Fibroblast of mammary gland (primary cell): ENCODE results near the gene UQCRFS1.
"Not testable (repeated sequence)": the region's sequence is repeated elsewhere in the genome, so short reads cannot be mapped to it uniquely, and the experiment has no call there.

Experiments used
- DNase-seq: peaks from one replicate; pipeline ENCODE4 v3.0.0-alpha.2; 2010; ENCODE audit warnings: low read depth
- H3K4me3 ChIP-seq: 2 replicates; pipeline ENCODE4 v1.5.1; 2011; ENCODE audit warnings: low read depth, mild to moderate bottlenecking, low read length, moderate library complexity; ENCODE audit not compliant: control insufficient read depth
- TF ChIP-seq, protein P1 (sequence below): conservative IDR thresholded peaks from 2 replicates; pipeline ENCODE4 v1.5.1; 2011; ENCODE audit warnings: low read depth, low read length, inconsistent platforms; ENCODE audit not compliant: control insufficient read depth, insufficient read depth

UQCRFS1 gene

DNA sequence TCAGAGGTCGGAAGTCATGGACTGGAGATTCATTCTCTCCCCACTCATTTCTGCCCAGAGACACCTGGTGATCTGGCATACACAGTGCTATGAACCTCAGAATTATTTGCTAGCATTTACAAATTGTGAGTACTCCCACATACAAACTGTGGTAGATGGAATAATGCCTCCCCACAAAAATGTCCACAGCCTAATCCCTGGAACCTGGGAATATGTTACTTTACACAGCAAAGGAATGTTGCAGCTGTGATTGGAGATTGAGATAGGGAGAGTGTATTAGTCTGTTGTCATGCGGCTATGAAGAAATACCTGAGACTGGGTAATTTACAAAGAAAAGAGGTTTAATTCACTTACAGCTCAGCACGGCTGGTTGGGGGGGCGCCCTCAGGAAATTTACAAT is 3.1 kb upstream of the UQCRFS1 start:
- H3K4me3 ChIP-seq: no peak overlapping the region
- TF ChIP-seq, protein P1, sequence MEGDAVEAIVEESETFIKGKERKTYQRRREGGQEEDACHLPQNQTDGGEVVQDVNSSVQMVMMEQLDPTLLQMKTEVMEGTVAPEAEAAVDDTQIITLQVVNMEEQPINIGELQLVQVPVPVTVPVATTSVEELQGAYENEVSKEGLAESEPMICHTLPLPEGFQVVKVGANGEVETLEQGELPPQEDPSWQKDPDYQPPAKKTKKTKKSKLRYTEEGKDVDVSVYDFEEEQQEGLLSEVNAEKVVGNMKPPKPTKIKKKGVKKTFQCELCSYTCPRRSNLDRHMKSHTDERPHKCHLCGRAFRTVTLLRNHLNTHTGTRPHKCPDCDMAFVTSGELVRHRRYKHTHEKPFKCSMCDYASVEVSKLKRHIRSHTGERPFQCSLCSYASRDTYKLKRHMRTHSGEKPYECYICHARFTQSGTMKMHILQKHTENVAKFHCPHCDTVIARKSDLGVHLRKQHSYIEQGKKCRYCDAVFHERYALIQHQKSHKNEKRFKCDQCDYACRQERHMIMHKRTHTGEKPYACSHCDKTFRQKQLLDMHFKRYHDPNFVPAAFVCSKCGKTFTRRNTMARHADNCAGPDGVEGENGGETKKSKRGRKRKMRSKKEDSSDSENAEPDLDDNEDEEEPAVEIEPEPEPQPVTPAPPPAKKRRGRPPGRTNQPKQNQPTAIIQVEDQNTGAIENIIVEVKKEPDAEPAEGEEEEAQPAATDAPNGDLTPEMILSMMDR: no peak
- no peak for DNase-seq

DNA sequence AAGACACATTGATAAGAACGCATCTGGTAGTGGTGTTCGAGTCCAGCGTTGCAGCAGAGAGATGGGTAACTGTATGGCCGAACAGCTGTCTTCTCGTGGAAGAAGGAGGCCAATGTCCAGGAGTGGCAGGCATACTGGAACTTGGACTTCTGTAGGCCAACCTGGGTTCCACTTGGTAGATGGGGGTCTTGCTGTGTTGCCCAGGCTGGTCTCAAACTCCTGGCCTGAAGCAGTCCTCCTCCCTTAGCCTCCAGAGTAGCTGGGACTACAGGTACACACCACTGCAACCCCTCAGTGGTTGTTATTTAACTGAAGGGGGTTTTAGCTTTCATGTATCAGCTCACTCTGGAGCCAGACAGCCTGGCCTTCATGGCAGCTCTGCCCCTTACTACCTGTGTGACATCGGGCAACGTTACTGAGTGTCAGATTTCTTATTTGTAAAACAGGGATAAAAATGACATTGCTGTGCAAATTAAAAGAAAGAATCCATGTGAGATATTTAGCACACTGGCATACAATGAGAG is 2.4 kb upstream of the UQCRFS1 start:
- DNase-seq: no peak
- H3K4me3 ChIP-seq: no peak overlapping the region
- TF ChIP-seq, protein P1: no peak

GRCh38 chr19:29214411-29214810 is 1.5 kb upstream of the UQCRFS1 start:
- TF ChIP-seq, protein P1: no peak
- no peak for DNase-seq
- H3K4me3 ChIP-seq: no peak overlapping the region

DNA sequence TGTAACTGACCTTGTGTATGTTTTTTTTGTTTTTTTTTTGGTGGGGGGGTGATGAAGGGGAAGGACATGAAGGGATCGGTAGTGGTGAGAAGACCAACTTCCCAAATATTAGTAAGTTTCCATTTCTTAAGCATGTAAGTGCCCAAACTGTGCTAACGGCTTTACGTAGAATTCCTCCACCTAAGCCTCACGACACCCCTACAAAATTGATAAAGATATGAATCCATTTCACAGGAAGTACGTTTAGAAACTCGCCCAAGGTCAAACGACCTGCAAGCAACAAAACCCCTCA is 649 bp downstream of the UQCRFS1 start:
- peak overlapping the region; percentile 88 for H3K4me3 ChIP-seq
- TF ChIP-seq, protein P1: no peak
- peak; percentile 15 for DNase-seq

GRCh38 chr19:29211562-29212355 is 1.2 kb downstream of the UQCRFS1 start:
- TF ChIP-seq, protein P1: no peak
- H3K4me3 ChIP-seq: peak overlapping the region; percentile 88
- DNase-seq: peak; percentile 50

- H3K4me3 ChIP-seq, DNase-seq: not testable (repeated sequence)
Measured at GRCh38 chr19:29211041-29211440, 1.9 kb downstream of the UQCRFS1 start.

- not testable (repeated sequence) for H3K4me3 ChIP-seq, DNase-seq
Measured at GRCh38 chr19:29210502-29210901, 2.4 kb downstream of the UQCRFS1 start.

GRCh38 chr19:29207403-29208187 is 5.4 kb downstream of the UQCRFS1 start:
- H3K4me3 ChIP-seq, DNase-seq: not testable (repeated sequence)
